BLaER1 treated with 17β-estradiol and CSF1 and Interleukin-3, amounts not matched to agents 10 nM and 100 nM (cell line): Measurements from ENCODE around the gene WHRN.

ENCODE experiments used
- H3K27ac ChIP-seq, 11 experiments: shearing (Covaris generic); formaldehyde crosslinking; 2 replicates each; pipeline ENCODE4 v1.8.1; 2022
- H3K27me3 ChIP-seq, 11 experiments: shearing (Covaris generic); formaldehyde crosslinking; 2 replicates each; pipeline ENCODE4 v1.8.1; 2022
- H3K36me3 ChIP-seq, 11 experiments: shearing (Covaris generic); formaldehyde crosslinking; 2 replicates each; pipeline ENCODE4 v1.8.1; 2022
- H3K4me1 ChIP-seq, 10 experiments: shearing (Covaris generic); formaldehyde crosslinking; 2 replicates each; pipeline ENCODE4 v1.8.1; 2022
- H3K4me2 ChIP-seq, 11 experiments: shearing (Covaris generic); formaldehyde crosslinking; 2 replicates each; pipeline ENCODE4 v1.8.1; 2022
- H3K4me3 ChIP-seq, 10 experiments: shearing (Covaris generic); formaldehyde crosslinking; 2 replicates each; pipeline ENCODE4 v1.8.1; 2022
- H3K9ac ChIP-seq, 11 experiments: shearing (Covaris generic); formaldehyde crosslinking; 2 replicates each; pipeline ENCODE4 v1.8.1; 2022
- H3K9me3 ChIP-seq, 11 experiments: shearing (Covaris generic); formaldehyde crosslinking; replicated peaks in 1 of 11; 2 replicates each; pipeline ENCODE4 v1.8.1; 2022
- H4K20me1 ChIP-seq, 11 experiments: shearing (Covaris generic); formaldehyde crosslinking; 2 replicates each; pipeline ENCODE4 v1.8.1; 2022
- Cebpa-rat ChIP-seq, 11 experiments: shearing (Covaris generic); IDR thresholded peaks; 2 replicates each; pipeline ENCODE4 v1.8.1; 2022

WHRN gene

GRCh38 chr9:114505187-114506081 lies at the start of gene WHRN:
Gene WHRN, minus strand, starts transcription at chr9:114505473. Its CDS starts 672 bp downstream, at chr9:114504801.
- peak within 1 kb of the TSS; percentile 59 to 80 (median 73) for H3K9ac ChIP-seq

GRCh38 chr9:114553202-114553601 lies 47.9 kb upstream of the WHRN start:
- Histone ChIP-seq H3K27me3 (no peaks in the 10 kb centered on the region), H3K9ac (no peak overlapping the region), H3K4me3 (no peak overlapping the region), H3K27ac (peak overlapping the region in 2 of 11 experiments; percentile 10 to 62; a peak in 1 of 22 replicates), H3K4me2 (peak overlapping the region in 2 of 11 experiments; percentile 77 to 78; a peak in 3 of 22 replicates), H3K9me3 (peaks cover 0 to 14% (median 0%) of the 10 kb centered on the region in 11 experiments; a peak in 5 of 22 replicates), H3K36me3 (no peaks in the 10 kb centered on the region), H4K20me1 (no peaks in the 10 kb centered on the region), H3K4me1 (peaks cover 8 to 57% (median 16%) of the 10 kb centered on the region in 10 experiments)
- no peak for TF ChIP-seq Cebpa-rat (IDR thresholded peaks at IDR 0.05)

More at GRCh38 chr9:114505187-114506081, at the start of gene WHRN:
- Histone ChIP-seq H3K4me1 (peaks cover 6 to 32% (median 10%) of the 10 kb centered on the region in 10 experiments; a peak in 19 of 20 replicates), H3K4me3 (peak within 1 kb of the TSS; percentile 60 to 77 (median 68)), H3K27ac (peak within 1 kb of the TSS in 9 of 11 experiments; percentile 24 to 83 (median 45); a peak in 13 of 22 replicates), H4K20me1 (peaks cover 0 to 15% (median 0%) of the 10 kb centered on the region in 11 experiments; a peak in 2 of 22 replicates), H3K4me2 (peak within 1 kb of the TSS; percentile 91 to 99 (median 97)), H3K9me3 (no peaks in the 10 kb centered on the region), H3K27me3 (peaks cover 24 to 50% (median 39%) of the 10 kb centered on the region in 11 experiments), H3K36me3 (no peaks in the 10 kb centered on the region)
- TF ChIP-seq Cebpa-rat (IDR thresholded peaks at IDR 0.05), result no peak

DNA sequence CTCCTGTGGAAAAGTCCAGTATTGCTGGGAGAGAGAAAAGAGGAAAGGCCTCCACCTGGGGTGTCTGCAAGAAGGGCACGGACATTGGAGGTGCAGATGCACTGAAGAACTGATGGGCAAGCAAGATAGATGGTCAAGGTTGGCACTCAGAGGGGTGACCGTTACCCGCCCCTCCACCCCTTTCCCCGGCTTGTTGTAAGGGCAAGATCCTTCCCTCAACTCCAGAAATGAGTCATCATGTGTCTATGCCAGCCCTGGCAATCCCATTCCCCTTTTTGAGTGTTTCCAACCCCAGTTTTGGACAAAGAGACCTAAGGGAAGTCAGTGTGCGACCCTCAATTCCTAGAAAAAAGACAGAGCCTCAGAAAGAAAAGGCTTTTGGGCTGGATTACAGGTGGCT lies 47.4 kb upstream of the WHRN start:
- Histone ChIP-seq H3K4me2 (peak overlapping the region in 3 of 11 experiments; percentile 68 to 78 (median 77); a peak in 5 of 22 replicates), H3K4me3 (no peak overlapping the region), H3K27me3 (no peaks in the 10 kb centered on the region), H3K9ac (no peak overlapping the region), H4K20me1 (no peaks in the 10 kb centered on the region), H3K27ac (peak overlapping the region in 2 of 11 experiments; percentile 62 to 68; a peak in 4 of 22 replicates), H3K36me3 (no peaks in the 10 kb centered on the region), H3K4me1 (peaks cover 4 to 55% (median 11%) of the 10 kb centered on the region in 10 experiments; a peak in 15 of 20 replicates), H3K9me3 (peaks cover 0 to 14% (median 0%) of the 10 kb centered on the region in 11 experiments; a peak in 5 of 22 replicates)
- TF ChIP-seq Cebpa-rat (IDR thresholded peaks at IDR 0.05), result no peak

GRCh38 chr9:114551750-114552685 lies 46.7 kb upstream of the WHRN start:
- H3K9ac ChIP-seq, result no peak overlapping the region
- H3K27me3 ChIP-seq, result no peaks in the 10 kb centered on the region
- no peaks in the 10 kb centered on the region for H4K20me1 ChIP-seq
- H3K36me3 ChIP-seq, result no peaks in the 10 kb centered on the region
- peaks cover 0 to 55% (median 8%) of the 10 kb centered on the region in 10 experiments; a peak in 11 of 20 replicates for H3K4me1 ChIP-seq
- peak overlapping the region in 2 of 11 experiments; percentile 62 to 68; a peak in 4 of 22 replicates for H3K27ac ChIP-seq
- peak overlapping the region in 5 of 11 experiments; percentile 16 to 78 (median 68); a peak in 8 of 22 replicates for H3K4me2 ChIP-seq
- no peak overlapping the region for H3K4me3 ChIP-seq
- H3K9me3 ChIP-seq, result peaks cover 0 to 9% (median 0%) of the 10 kb centered on the region in 11 experiments; a peak in 5 of 22 replicates
- no peak for TF ChIP-seq Cebpa-rat (IDR thresholded peaks at IDR 0.05)

- no peaks in the 10 kb centered on the region for H3K36me3 ChIP-seq
- H3K4me1 ChIP-seq, result peaks cover 0 to 39% (median 7%) of the 10 kb centered on the region in 10 experiments; a peak in 11 of 20 replicates
- TF ChIP-seq Cebpa-rat (IDR thresholded peaks at IDR 0.05), result no peak
- no peaks in the 10 kb centered on the region for H3K27me3 ChIP-seq
- no peaks in the 10 kb centered on the region for H4K20me1 ChIP-seq
- H3K9me3 ChIP-seq, result no peaks in the 10 kb centered on the region
- H3K4me3 ChIP-seq, result no peak overlapping the region
- no peak overlapping the region for H3K27ac ChIP-seq
- no peak overlapping the region for H3K9ac ChIP-seq
- H3K4me2 ChIP-seq, result no peak overlapping the region
Measured at GRCh38 chr9:114549697-114550330, 44.5 kb upstream of the WHRN start.

GRCh38 chr9:114546851-114547250 lies 41.6 kb upstream of the WHRN start:
- Histone ChIP-seq H4K20me1 (no peaks in the 10 kb centered on the region), H3K4me3 (no peak overlapping the region), H3K9ac (no peak overlapping the region), H3K27ac (no peak overlapping the region), H3K4me2 (no peak overlapping the region), H3K4me1 (peaks cover 0 to 22% (median 5%) of the 10 kb centered on the region in 10 experiments; a peak in 11 of 20 replicates), H3K36me3 (no peaks in the 10 kb centered on the region), H3K9me3 (no peaks in the 10 kb centered on the region), H3K27me3 (no peaks in the 10 kb centered on the region)
- TF ChIP-seq Cebpa-rat (IDR thresholded peaks at IDR 0.05), result no peak

DNA sequence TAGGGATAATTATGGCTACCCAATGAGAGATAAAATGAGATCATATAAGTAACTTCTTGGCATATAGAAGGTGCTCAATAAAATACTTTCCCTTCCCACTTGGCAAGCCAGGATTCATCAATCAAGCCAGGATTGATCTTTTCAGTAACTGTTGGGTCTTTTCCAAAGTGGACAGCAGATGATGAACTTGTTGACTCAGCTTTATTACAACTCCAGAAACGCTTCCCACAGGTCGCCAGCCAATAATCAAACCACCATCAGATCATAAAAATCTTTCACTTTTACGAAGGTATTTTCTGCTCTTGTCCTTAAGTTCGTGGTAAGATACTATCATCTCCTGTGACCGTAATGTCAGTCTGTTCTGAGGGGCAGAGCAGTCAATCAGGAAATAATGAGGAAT lies 39.8 kb upstream of the WHRN start:
- Histone ChIP-seq H3K9ac (no peak overlapping the region), H3K27me3 (no peaks in the 10 kb centered on the region), H3K27ac (no peak overlapping the region), H3K4me2 (no peak overlapping the region), H3K9me3 (no peaks in the 10 kb centered on the region), H3K36me3 (no peaks in the 10 kb centered on the region), H3K4me1 (peaks cover 0 to 12% (median 4%) of the 10 kb centered on the region in 10 experiments; a peak in 4 of 20 replicates), H4K20me1 (no peaks in the 10 kb centered on the region), H3K4me3 (no peak overlapping the region)
- no peak for TF ChIP-seq Cebpa-rat (IDR thresholded peaks at IDR 0.05)

DNA sequence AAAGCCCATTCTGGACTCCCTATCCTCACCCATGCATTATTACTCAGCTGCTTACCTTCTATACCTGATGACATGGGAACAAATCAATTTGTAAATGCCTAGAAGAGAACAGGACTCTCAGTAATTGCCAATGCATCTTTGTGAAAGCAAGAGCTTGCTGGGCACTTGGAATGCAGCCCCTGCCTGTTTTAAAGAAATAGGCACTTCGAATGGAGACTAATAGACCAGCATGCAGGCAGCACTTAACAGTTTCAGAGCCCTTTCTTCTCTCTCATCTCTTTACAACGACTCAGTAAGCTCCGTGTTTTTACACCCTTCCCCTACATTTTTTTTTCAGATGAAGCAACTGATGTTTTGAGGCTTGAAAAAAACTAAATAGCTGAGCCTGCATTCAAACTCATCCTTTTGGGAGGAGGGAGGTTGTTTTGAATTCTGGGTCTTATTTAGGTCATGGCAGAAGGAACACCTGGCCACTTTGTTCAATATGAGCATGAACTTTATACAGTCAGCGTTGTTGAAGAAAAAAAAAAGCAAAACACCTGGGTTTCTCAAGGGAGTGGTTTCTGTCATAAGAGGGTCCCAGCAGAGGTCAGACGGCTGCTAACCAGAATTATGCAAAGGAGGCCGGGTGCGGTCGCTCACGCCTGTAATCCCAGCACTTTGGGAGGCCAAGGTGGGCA lies 34.6 kb upstream of the WHRN start:
- Histone ChIP-seq H3K9me3 (peaks cover 0 to 6% (median 0%) of the 10 kb centered on the region in 11 experiments; a peak in 1 of 22 replicates), H3K4me3 (no peak overlapping the region), H3K27ac (no peak overlapping the region), H3K9ac (no peak overlapping the region), H3K27me3 (no peaks in the 10 kb centered on the region), H4K20me1 (no peaks in the 10 kb centered on the region), H3K4me1 (peaks cover 0 to 4% (median 0%) of the 10 kb centered on the region in 10 experiments; a peak in 2 of 20 replicates), H3K4me2 (no peak overlapping the region), H3K36me3 (no peaks in the 10 kb centered on the region)
- TF ChIP-seq Cebpa-rat (IDR thresholded peaks at IDR 0.05), result no peak
